K562 (cell line): ENCODE measurements around the gene ARAP1. TPM values are rescaled to one million over a fixed set of nuclear protein-coding genes. Genes with fewer than 3 reads are reported as not detected.
A peak's percentile ranks its signal among the peaks of the same experiment; 100 is the strongest.

Experiments used
- DIDO1 ChIP-seq: fragments of 450-650 bp; IDR thresholded peaks from 2 replicates; pipeline ENCODE4 v1.6.1; 2016; ENCODE audit warnings: low read depth, missing biosample characterization, missing genetic modification characterization
- EWSR1 ChIP-seq: fragments of 450-650 bp; IDR thresholded peaks from 2 replicates; pipeline ENCODE4 v1.6.1; 2018; ENCODE audit warnings: borderline replicate concordance, mild to moderate bottlenecking, low read depth, moderate library complexity; ENCODE audit not compliant: partially characterized antibody
- FOXJ2 ChIP-seq: fragments of 200-800 bp; sonication (Bioruptor generic); IDR thresholded peaks from 2 replicates; pipeline ENCODE4 v1.6.1; 2016; ENCODE audit warnings: missing genetic modification characterization, missing compliant biosample characterization
- FOXK1 ChIP-seq: sonication (generic); formaldehyde crosslinking; IDR thresholded peaks from 2 replicates; pipeline ENCODE4 v1.8.0; 2022; ENCODE audit warnings: missing genetic modification reagents, mild to moderate bottlenecking, borderline replicate concordance
- HMG20B ChIP-seq: fragments of 250-450 bp; sonication (Bioruptor Pico); IDR thresholded peaks from 2 replicates; pipeline ENCODE4 v1.5.0; 2021; ENCODE audit warnings: mild to moderate bottlenecking
- NFIC ChIP-seq: fragments of 450-650 bp; IDR thresholded peaks from 2 replicates; pipeline ENCODE4 v1.6.1; 2017; ENCODE audit warnings: mild to moderate bottlenecking, inconsistent platforms
- TEAD1 ChIP-seq, 2 experiments: fragments of 450-650 bp in 1 of 2; sonication (generic) in 1 of 2; formaldehyde crosslinking; IDR thresholded peaks; 2 replicates each; pipeline versions ENCODE4 v1.4.0 to v1.8.0; 2020 to 2022; ENCODE audit warnings: mild to moderate bottlenecking in 2 of 2, missing genetic modification reagents in 1 of 2
- THRAP3 ChIP-seq: fragments of 450-650 bp; IDR thresholded peaks from 2 replicates; pipeline ENCODE4 v1.6.1; 2016; ENCODE audit warnings: mild to moderate bottlenecking, inconsistent platforms, borderline replicate concordance
- ZNF146 ChIP-seq: IDR thresholded peaks from one replicate; pipeline ENCODE4 v1.6.1; 2018; ENCODE audit warnings: missing compliant biosample characterization; ENCODE audit not compliant: unreplicated experiment
- ZNF263 ChIP-seq: sonication (generic); formaldehyde crosslinking; IDR thresholded peaks from 2 replicates; pipeline ENCODE4 v1.8.0; 2022; ENCODE audit warnings: mild to moderate bottlenecking, missing genetic modification reagents, borderline replicate concordance
- ZNF316 ChIP-seq: fragments of 450-650 bp; IDR thresholded peaks from 2 replicates; pipeline ENCODE4 v1.6.1; 2016
- polyA plus RNA-seq, 8 experiments: library from polyadenylated mRNA; depleted of rRNA in 4 of 8; stranded (reverse) in 5 of 8; unstranded in 3 of 8; fragments of >200 nt; fragmentation: Nextera tagmentation in 2 of 8; fragmentation: Illumina TruSeq in 1 of 8; extraction: Ambion mirVana in 2 of 8; extraction: Trizol in 1 of 8; gene quantifications; 2 replicates each; pipeline versions ENCODE4 v1.2.1 to v1.2.3, GENCODE V29; 2011 to 2014; ENCODE audit warnings: inconsistent platforms in 1 of 8, missing spikeins in 1 of 8
- total RNA-seq, 7 experiments: library from RNA; depleted of rRNA in 6 of 7; stranded (reverse); fragments of >200 nt in 6 of 7; fragmentation: Illumina TruSeq in 2 of 7; extraction: Trizol in 2 of 7; gene quantifications; 2 replicates each; pipeline versions ENCODE4 v1.2.1 to v1.2.3, GENCODE V29; 2011 to 2021; ENCODE audit warnings: low replicate concordance in 1 of 7
- TF ChIP-seq, protein P1 (sequence below), 3 experiments: IDR thresholded peaks in 2 of 3; conservative IDR thresholded peaks in 1 of 3; 2 replicates each; pipeline ENCODE4 v1.5.1; 2011 to 2012; ENCODE audit warnings: low read length in 3 of 3, mild to moderate bottlenecking in 3 of 3, control low read depth in 2 of 3, improper control_type of control experiment in 1 of 3, inconsistent platforms in 1 of 3, low read depth in 1 of 3, mixed read lengths in 1 of 3, moderate library complexity in 1 of 3; ENCODE audit not compliant: insufficient read depth in 2 of 3
- TF ChIP-seq, protein P2 (sequence below): fragments of 450-650 bp; IDR thresholded peaks from 2 replicates; pipeline ENCODE4 v1.6.1; 2017; ENCODE audit warnings: mild to moderate bottlenecking, moderate library complexity
- TF ChIP-seq, protein P3 (sequence below): IDR thresholded peaks from 2 replicates; pipeline ENCODE4 v1.6.1; 2012; ENCODE audit warnings: low read depth, low read length, improper control_type of control experiment, borderline replicate concordance
- TF ChIP-seq, protein P4 (sequence below): sonication (generic); formaldehyde crosslinking; IDR thresholded peaks from 2 replicates; pipeline ENCODE4 v1.8.1; 2023; ENCODE audit warnings: mild to moderate bottlenecking, missing genetic modification reagents, moderate library complexity
- TF ChIP-seq, protein P5 (sequence below), 2 experiments: fragments of 200-800 bp in 1 of 2; sonication (Bioruptor generic) in 1 of 2; sonication (generic) in 1 of 2; formaldehyde crosslinking in 1 of 2; IDR thresholded peaks in 1 of 2; conservative IDR thresholded peaks in 1 of 2; 2 replicates each; pipeline versions ENCODE4 v1.5.0 to v1.6.1; 2016 to 2020; ENCODE audit warnings: missing compliant biosample characterization in 1 of 2, missing genetic modification characterization in 1 of 2, missing genetic modification reagents in 1 of 2

Gene ARAP1
- total and polyA plus RNA-seq, 9 of the 15 experiments (the other 6 are each of a cell fraction or from before 2014, with no cell fraction given), result 0.23 to 67.0 (median 24.6) TPM

DNA sequence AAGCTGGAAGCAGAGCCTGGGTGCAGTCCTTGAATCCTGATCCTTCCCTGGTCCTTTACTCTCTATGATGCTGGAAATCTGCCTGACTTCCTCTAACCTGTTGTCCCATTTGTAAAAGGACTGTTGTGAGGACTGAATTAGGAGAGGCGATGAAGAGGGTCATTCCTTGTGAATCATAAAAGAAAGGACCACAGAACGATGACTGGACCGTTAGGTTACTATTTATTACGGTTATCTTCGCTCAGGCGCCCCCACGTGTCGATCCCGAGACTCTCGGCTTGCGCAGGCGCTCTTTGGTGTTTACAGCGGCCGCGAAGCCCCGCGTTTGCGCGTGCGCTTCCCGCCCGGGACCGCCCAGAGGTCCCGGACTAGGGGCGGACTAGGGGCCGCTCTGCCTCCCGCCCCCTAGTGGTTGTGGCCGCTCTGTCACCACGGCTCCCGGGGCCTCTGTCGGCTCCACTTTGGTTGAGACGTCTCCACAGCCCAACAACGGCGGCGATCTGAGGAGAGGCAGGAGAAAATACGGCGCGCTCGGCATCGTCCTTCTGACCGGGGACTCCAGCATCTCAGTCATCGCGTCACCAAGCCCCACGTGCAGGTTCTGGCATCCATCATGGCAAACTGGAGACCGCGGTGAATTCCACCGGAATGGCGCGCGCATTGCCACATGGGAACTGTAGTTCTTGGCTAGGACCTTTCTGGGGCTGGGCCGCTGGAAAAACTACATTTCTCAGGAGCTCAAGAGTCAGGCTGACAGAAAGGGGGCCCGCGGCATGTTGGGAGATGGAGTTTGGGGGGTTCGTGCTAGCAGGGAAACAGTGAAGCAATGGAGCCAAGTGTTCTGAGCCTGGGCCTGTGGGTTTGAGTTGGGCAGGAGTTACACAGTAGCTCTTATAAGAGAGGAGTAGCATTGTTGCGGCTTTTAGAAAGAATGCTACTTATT is 41.5 kb upstream of the ARAP1 start, which contains the start of gene STARD10 (continued):
- TF ChIP-seq EWSR1 (no peak), ZNF263 (CRISPR knock-in tag) (no peak; the same call in 1 of the 2 replicates), FOXJ2 (tag) (peak; percentile 90), HMG20B (CRISPR knock-in tag) (no peak), ZNF146 (CRISPR knock-in tag) (no peak), FOXK1 (CRISPR knock-in tag) (peak; percentile 96), THRAP3 (no peak), TEAD1 (CRISPR knock-in tag; IDR thresholded peaks at IDR 0.05) (peak; percentile 65 to 95; a peak in 3 of 4 replicates), NFIC (peak; percentile 42), ZNF316 (no peak), DIDO1 (peak; percentile 83)
- TF ChIP-seq, protein P1, sequence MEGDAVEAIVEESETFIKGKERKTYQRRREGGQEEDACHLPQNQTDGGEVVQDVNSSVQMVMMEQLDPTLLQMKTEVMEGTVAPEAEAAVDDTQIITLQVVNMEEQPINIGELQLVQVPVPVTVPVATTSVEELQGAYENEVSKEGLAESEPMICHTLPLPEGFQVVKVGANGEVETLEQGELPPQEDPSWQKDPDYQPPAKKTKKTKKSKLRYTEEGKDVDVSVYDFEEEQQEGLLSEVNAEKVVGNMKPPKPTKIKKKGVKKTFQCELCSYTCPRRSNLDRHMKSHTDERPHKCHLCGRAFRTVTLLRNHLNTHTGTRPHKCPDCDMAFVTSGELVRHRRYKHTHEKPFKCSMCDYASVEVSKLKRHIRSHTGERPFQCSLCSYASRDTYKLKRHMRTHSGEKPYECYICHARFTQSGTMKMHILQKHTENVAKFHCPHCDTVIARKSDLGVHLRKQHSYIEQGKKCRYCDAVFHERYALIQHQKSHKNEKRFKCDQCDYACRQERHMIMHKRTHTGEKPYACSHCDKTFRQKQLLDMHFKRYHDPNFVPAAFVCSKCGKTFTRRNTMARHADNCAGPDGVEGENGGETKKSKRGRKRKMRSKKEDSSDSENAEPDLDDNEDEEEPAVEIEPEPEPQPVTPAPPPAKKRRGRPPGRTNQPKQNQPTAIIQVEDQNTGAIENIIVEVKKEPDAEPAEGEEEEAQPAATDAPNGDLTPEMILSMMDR (IDR thresholded peaks at IDR 0.05 in 2 of 3, conservative IDR thresholded peaks at IDR 0.05 in 1 of 3; ENCODE audit: insufficient read depth in 2 of 3, low read depth in 1 of 3, low read length in 3 of 3), result peak; percentile 91 to 99 (median 93)
- TF ChIP-seq, protein P2, sequence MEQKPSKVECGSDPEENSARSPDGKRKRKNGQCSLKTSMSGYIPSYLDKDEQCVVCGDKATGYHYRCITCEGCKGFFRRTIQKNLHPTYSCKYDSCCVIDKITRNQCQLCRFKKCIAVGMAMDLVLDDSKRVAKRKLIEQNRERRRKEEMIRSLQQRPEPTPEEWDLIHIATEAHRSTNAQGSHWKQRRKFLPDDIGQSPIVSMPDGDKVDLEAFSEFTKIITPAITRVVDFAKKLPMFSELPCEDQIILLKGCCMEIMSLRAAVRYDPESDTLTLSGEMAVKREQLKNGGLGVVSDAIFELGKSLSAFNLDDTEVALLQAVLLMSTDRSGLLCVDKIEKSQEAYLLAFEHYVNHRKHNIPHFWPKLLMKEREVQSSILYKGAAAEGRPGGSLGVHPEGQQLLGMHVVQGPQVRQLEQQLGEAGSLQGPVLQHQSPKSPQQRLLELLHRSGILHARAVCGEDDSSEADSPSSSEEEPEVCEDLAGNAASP, result no peak
- TF ChIP-seq, protein P3, sequence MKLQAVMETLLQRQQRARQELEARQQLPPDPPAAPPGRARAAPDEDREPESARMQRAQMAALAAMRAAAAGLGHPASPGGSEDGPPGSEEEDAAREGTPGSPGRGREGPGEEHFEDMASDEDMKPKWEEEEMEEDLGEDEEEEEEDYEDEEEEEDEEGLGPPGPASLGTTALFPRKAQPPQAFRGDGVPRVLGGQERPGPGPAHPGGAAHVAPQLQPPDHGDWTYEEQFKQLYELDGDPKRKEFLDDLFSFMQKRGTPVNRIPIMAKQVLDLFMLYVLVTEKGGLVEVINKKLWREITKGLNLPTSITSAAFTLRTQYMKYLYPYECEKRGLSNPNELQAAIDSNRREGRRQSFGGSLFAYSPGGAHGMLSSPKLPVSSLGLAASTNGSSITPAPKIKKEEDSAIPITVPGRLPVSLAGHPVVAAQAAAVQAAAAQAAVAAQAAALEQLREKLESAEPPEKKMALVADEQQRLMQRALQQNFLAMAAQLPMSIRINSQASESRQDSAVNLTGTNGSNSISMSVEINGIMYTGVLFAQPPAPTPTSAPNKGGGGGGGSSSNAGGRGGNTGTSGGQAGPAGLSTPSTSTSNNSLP, result peak; percentile 26; the same call in 1 of the 2 replicates
- TF ChIP-seq, protein P4, sequence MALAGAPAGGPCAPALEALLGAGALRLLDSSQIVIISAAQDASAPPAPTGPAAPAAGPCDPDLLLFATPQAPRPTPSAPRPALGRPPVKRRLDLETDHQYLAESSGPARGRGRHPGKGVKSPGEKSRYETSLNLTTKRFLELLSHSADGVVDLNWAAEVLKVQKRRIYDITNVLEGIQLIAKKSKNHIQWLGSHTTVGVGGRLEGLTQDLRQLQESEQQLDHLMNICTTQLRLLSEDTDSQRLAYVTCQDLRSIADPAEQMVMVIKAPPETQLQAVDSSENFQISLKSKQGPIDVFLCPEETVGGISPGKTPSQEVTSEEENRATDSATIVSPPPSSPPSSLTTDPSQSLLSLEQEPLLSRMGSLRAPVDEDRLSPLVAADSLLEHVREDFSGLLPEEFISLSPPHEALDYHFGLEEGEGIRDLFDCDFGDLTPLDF (CRISPR knock-in tag), result peak; percentile 25; the same call in 1 of the 2 replicates
- TF ChIP-seq, protein P5, sequence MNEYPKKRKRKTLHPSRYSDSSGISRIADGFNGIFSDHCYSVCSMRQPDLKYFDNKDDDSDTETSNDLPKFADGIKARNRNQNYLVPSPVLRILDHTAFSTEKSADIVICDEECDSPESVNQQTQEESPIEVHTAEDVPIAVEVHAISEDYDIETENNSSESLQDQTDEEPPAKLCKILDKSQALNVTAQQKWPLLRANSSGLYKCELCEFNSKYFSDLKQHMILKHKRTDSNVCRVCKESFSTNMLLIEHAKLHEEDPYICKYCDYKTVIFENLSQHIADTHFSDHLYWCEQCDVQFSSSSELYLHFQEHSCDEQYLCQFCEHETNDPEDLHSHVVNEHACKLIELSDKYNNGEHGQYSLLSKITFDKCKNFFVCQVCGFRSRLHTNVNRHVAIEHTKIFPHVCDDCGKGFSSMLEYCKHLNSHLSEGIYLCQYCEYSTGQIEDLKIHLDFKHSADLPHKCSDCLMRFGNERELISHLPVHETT (CRISPR knock-in tag; conservative IDR thresholded peaks at IDR 0.05 in 1 of 2, IDR thresholded peaks at IDR 0.05 in 1 of 2), result 0 out of 4 replicates have a peak, but pooled peaks of 1 of the 2 experiments have one; percentile 20
